Type B pancreatic cell (in vitro differentiated cells): ENCODE results near the gene CLASP1. TPM values are rescaled to one million over a fixed set of nuclear protein-coding genes. Genes with fewer than 3 reads are reported as not detected.
A peak's percentile ranks its signal among the peaks of the same experiment; 100 is the strongest.
"Not testable (repeated sequence)": the region's sequence is repeated elsewhere in the genome, so short reads cannot be mapped to it uniquely, and the experiment has no call there.

Source experiments
- DNase-seq: peaks from one replicate; pipeline ENCODE4 v3.0.0; 2021; ENCODE audit warnings: mixed read lengths; ENCODE audit not compliant: unreplicated experiment; ENCODE audit errors: extremely low spot score
- H3K27ac Mint-ChIP-seq: 2 replicates; pipeline ENCODE4 v1.8.0; 2021; ENCODE audit warnings: mild to moderate bottlenecking, mixed read lengths
- H3K27me3 Mint-ChIP-seq: 2 replicates; pipeline ENCODE4 v1.8.0; 2021; ENCODE audit warnings: mixed read lengths
- H3K36me3 Mint-ChIP-seq: 2 replicates; pipeline ENCODE4 v1.8.0; 2021; ENCODE audit warnings: mixed read lengths
- H3K4me1 Mint-ChIP-seq: one replicate; pipeline ENCODE4 v1.8.0; 2021; ENCODE audit warnings: mixed read lengths; ENCODE audit not compliant: unreplicated experiment
- H3K4me3 Mint-ChIP-seq: 2 replicates; pipeline ENCODE4 v1.8.0; 2021; ENCODE audit warnings: mild to moderate bottlenecking, mixed read lengths
- H3K9me3 Mint-ChIP-seq: 2 replicates; pipeline ENCODE4 v1.8.0; 2021; ENCODE audit warnings: mixed read lengths
- CTCF ChIP-seq: fragments of 200-600 bp; sonication (generic); conservative IDR thresholded peaks from 2 replicates; pipeline ENCODE4 v1.5.0; 2021; ENCODE audit warnings: antibody characterized with exemption, mild to moderate bottlenecking
- total RNA-seq: library from RNA; stranded (reverse); gene quantifications from 2 replicates; pipeline ENCODE4 v1.2.1, GENCODE V29; 2021; ENCODE audit warnings: low replicate concordance

Gene CLASP1
- total RNA-seq, 1 donor from 2014 or later, result 74.6 TPM

GRCh38 chr2:121659933-121660332, 10.7 kb upstream of the CLASP1 start:
- no peaks in the 10 kb centered on the region for H3K9me3 Mint-ChIP-seq
- H3K4me3 Mint-ChIP-seq, result no peak overlapping the region
- H3K27ac Mint-ChIP-seq, result no peak overlapping the region
- TF ChIP-seq CTCF, result no peak
- DNase-seq, result no peak
- H3K4me1 Mint-ChIP-seq, result no peaks in the 10 kb centered on the region
- H3K27me3 Mint-ChIP-seq, result no peaks in the 10 kb centered on the region
- H3K36me3 Mint-ChIP-seq, result peaks cover 6% of the 10 kb centered on the region

GRCh38 chr2:121658393-121658792, 9.1 kb upstream of the CLASP1 start:
- H3K4me1 Mint-ChIP-seq, H3K4me3 Mint-ChIP-seq, H3K27ac Mint-ChIP-seq, H3K27me3 Mint-ChIP-seq, H3K36me3 Mint-ChIP-seq, H3K9me3 Mint-ChIP-seq, DNase-seq: not testable (repeated sequence)

GRCh38 chr2:121653035-121653434, 3.8 kb upstream of the CLASP1 start:
- no peak for DNase-seq
- Mint-ChIP-seq H3K27ac (no peak overlapping the region), H3K36me3 (no peaks in the 10 kb centered on the region), H3K27me3 (no peaks in the 10 kb centered on the region), H3K4me3 (no peak overlapping the region), H3K4me1 (peaks cover 16% of the 10 kb centered on the region), H3K9me3 (no peaks in the 10 kb centered on the region)
- no peak for TF ChIP-seq CTCF

GRCh38 chr2:121650315-121650930, 1.2 kb upstream of the CLASP1 start:
- H3K9me3 Mint-ChIP-seq, result no peaks in the 10 kb centered on the region
- no peaks in the 10 kb centered on the region for H3K27me3 Mint-ChIP-seq
- H3K36me3 Mint-ChIP-seq, result peaks cover 7% of the 10 kb centered on the region
- peak overlapping the region; percentile 98 for H3K4me3 Mint-ChIP-seq
- no peak for TF ChIP-seq CTCF
- no peak for DNase-seq
- H3K27ac Mint-ChIP-seq, result peak overlapping the region; percentile 99
- peaks cover 27% of the 10 kb centered on the region for H3K4me1 Mint-ChIP-seq

GRCh38 chr2:121649596-121650314, 493 bp upstream of the CLASP1 start:
- Mint-ChIP-seq H3K9me3 (no peaks in the 10 kb centered on the region), H3K4me1 (peaks cover 29% of the 10 kb centered on the region), H3K27ac (peak overlapping the region; percentile 99), H3K36me3 (peaks cover 7% of the 10 kb centered on the region), H3K4me3 (peak overlapping the region; percentile 98), H3K27me3 (no peaks in the 10 kb centered on the region)
- TF ChIP-seq CTCF, result no peak
- peak; percentile 95 for DNase-seq
